Fibroblast of lung (primary cell): Measurements from ENCODE around the gene SCUBE3. TPM values are rescaled to one million over a fixed set of nuclear protein-coding genes. Genes with fewer than 3 reads are reported as not detected.

Experiments used
- DNase-seq, 2 donors: peaks; one replicate each; pipeline versions ENCODE4 v3.0.0 to v3.0.0-alpha.2; 2010; ENCODE audit warnings: low read depth in 2 of 2
- H2AFZ ChIP-seq: 2 replicates; pipeline ENCODE4 v1.5.1; 2012; ENCODE audit warnings: low read length, control low read depth, inconsistent platforms
- H3K27ac ChIP-seq: 2 replicates; pipeline ENCODE4 v1.5.1; 2011; ENCODE audit warnings: low read length, control low read depth; ENCODE audit not compliant: insufficient read depth
- H3K27me3 ChIP-seq: 2 replicates; pipeline ENCODE4 v1.5.1; 2011; ENCODE audit warnings: mild to moderate bottlenecking, low read length; ENCODE audit not compliant: control insufficient read depth, insufficient read depth
- H3K36me3 ChIP-seq: 2 replicates; pipeline ENCODE4 v1.5.1; 2011; ENCODE audit warnings: low read length; ENCODE audit not compliant: control insufficient read depth, insufficient read depth
- H3K4me1 ChIP-seq: 2 replicates; pipeline ENCODE4 v1.5.1; 2011; ENCODE audit warnings: low read length; ENCODE audit not compliant: control insufficient read depth, insufficient read depth; ENCODE audit errors: extremely low read depth
- H3K4me2 ChIP-seq: 2 replicates; pipeline ENCODE4 v1.5.1; 2011; ENCODE audit warnings: low read length, control low read depth; ENCODE audit not compliant: insufficient read depth; ENCODE audit errors: extremely low read depth
- H3K4me3 ChIP-seq, 4 experiments: fragments of 200-600 bp in 1 of 4; sonication (generic) in 1 of 4; replicated peaks in 1 of 4; 2 replicates each; pipeline ENCODE4 v1.5.1; 2011 to 2016; ENCODE audit warnings: low read length in 4 of 4, low read depth in 3 of 4, mild to moderate bottlenecking in 3 of 4, control low read depth in 2 of 4, inconsistent platforms in 1 of 4, mixed read lengths in 1 of 4; ENCODE audit not compliant: insufficient read depth in 1 of 4; ENCODE audit errors: control extremely low read depth in 1 of 4
- H3K79me2 ChIP-seq: 2 replicates; pipeline ENCODE4 v1.5.1; 2012; ENCODE audit warnings: mild to moderate bottlenecking, low read length, inconsistent platforms; ENCODE audit not compliant: control insufficient read depth, insufficient read depth
- H3K9ac ChIP-seq: 2 replicates; pipeline ENCODE4 v1.5.1; 2011; ENCODE audit warnings: mild to moderate bottlenecking, low read length, control low read depth; ENCODE audit not compliant: insufficient read depth
- H3K9me3 ChIP-seq: 2 replicates; pipeline ENCODE4 v1.5.1; 2012; ENCODE audit warnings: low read depth, low read length; ENCODE audit not compliant: control insufficient read depth, insufficient read depth
- H4K20me1 ChIP-seq: 2 replicates; pipeline ENCODE4 v1.5.1; 2011; ENCODE audit warnings: low read length; ENCODE audit not compliant: control insufficient read depth, insufficient read depth; ENCODE audit errors: extremely low read depth
- EZH2 ChIP-seq: IDR thresholded peaks from 2 replicates; pipeline ENCODE4 v1.5.1; 2012; ENCODE audit warnings: low read length, control low read depth, mild to moderate bottlenecking; ENCODE audit errors: missing control alignments
- polyA plus RNA-seq, 2 donors: library from polyadenylated mRNA; depleted of rRNA in 1 of 2; stranded (reverse) in 1 of 2; unstranded in 1 of 2; fragments of >200 nt; gene quantifications; 2 replicates each; pipeline ENCODE4 v1.2.1, GENCODE V29; 2011 to 2012; ENCODE audit warnings: missing spikeins in 1 of 2
- total RNA-seq: library from RNA; depleted of rRNA; stranded (reverse); fragments of >200 nt; gene quantifications from 2 replicates; pipeline ENCODE4 v1.2.1, GENCODE V29; 2014
- TF ChIP-seq, protein P1 (sequence below), 2 donors: IDR thresholded peaks in 1 of 2; conservative IDR thresholded peaks in 1 of 2; 1 replicate in 1 of 2; 2 replicates in 1 of 2; pipeline ENCODE4 v1.5.1; 2011 to 2012; ENCODE audit warnings: low read length in 2 of 2, control low read depth in 1 of 2, inconsistent platforms in 1 of 2, low read depth in 1 of 2, mild to moderate bottlenecking in 1 of 2

SCUBE3 gene
- total and polyA plus RNA-seq, 2 donors (not counting 1 experiment from before 2014, with no cell fraction given), result under 0.01 to 1.2 TPM

DNA sequence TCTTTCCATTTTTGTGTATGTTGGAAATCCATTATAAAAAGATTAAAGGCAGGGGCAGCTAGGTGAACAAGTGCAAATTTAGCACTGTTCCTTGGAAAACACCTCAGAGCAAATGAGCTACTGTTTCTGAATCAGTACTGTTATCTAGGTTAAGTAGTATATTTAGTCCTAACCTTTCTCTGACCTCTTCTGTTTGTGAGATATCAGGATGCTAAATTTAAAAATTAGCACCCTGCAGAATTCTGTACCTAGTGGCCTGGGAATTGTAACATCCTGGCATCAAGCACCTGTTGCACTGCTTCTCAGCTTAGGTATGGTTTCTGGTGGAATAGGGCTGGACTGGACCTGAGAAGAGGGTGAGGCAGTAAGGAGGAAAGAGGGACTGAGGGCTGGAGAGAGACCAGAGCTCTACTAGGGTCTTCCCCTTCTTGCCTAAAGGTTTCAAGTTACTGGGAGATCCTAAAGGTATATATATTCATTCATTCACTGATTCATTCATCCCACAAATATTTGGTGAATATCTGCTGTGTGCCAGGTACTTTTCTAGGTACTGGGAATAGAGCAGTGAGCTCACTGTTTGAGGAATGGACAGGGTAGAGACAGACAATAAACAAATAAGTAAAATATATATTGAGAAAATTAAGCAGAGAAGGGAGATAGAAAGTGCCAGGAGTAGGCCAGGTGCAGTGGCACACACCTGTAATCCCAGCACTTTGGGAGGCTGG is 51.0 kb downstream of the SCUBE3 start:
- no peak overlapping the region for H3K4me3 ChIP-seq
- no peak for DNase-seq
- no peaks in the 10 kb centered on the region for H3K9me3 ChIP-seq
- TF ChIP-seq, protein P1, sequence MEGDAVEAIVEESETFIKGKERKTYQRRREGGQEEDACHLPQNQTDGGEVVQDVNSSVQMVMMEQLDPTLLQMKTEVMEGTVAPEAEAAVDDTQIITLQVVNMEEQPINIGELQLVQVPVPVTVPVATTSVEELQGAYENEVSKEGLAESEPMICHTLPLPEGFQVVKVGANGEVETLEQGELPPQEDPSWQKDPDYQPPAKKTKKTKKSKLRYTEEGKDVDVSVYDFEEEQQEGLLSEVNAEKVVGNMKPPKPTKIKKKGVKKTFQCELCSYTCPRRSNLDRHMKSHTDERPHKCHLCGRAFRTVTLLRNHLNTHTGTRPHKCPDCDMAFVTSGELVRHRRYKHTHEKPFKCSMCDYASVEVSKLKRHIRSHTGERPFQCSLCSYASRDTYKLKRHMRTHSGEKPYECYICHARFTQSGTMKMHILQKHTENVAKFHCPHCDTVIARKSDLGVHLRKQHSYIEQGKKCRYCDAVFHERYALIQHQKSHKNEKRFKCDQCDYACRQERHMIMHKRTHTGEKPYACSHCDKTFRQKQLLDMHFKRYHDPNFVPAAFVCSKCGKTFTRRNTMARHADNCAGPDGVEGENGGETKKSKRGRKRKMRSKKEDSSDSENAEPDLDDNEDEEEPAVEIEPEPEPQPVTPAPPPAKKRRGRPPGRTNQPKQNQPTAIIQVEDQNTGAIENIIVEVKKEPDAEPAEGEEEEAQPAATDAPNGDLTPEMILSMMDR (conservative IDR thresholded peaks at IDR 0.05 in 1 of 2, IDR thresholded peaks at IDR 0.05 in 1 of 2; ENCODE audit: low read depth in 1 of 2, low read length in 2 of 2), result no peak
- TF ChIP-seq EZH2, result no peak
- no peaks in the 10 kb centered on the region for H3K36me3 ChIP-seq
- H2AFZ ChIP-seq, result no peak overlapping the region
- H4K20me1 ChIP-seq, result no peaks in the 10 kb centered on the region
- H3K4me1 ChIP-seq, result no peaks in the 10 kb centered on the region
- H3K4me2 ChIP-seq, result no peak overlapping the region
- H3K79me2 ChIP-seq, result peaks cover 4% of the 10 kb centered on the region
- no peak overlapping the region for H3K27ac ChIP-seq
- no peaks in the 10 kb centered on the region for H3K27me3 ChIP-seq
- H3K9ac ChIP-seq, result no peak overlapping the region

DNA sequence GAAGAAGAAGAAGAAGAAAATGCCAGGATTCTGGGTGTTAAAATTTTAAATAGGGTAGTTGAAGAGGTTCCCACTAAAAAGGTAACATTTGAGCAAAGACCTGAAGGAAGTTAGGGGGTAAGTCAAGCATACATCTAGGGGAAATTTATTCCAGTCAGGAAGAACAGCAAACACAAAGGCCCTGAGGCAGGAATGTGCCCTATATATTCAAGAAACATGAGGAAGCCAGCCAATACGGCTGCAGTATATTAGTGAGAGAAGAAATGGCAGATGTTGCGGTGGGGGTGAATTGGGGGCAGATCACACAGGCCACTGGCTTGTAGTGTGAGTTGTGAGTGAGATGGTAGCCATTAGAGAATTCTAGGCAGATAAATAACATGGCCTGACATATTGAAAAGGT is 51.8 kb downstream of the SCUBE3 start:
- DNase-seq, result no peak

DNA sequence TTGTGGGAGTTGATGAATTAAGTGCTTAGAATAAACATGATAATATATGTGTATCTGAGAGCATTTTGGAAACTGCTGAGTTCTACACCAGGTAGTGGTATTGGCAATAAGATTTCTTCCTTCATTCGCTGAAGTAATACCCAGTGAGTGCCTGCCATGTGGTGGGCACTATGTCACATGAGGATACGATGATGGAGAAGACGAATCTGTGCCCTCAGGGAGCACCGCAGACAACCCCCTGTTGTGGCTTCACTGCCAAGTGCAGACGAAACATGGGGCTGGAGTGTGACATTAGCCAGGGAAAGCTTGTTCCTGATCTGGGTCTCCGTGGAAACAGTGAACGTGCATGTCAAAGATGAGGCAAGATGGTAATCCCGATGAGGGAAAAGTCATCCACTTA is 53.7 kb downstream of the SCUBE3 start:
- no peak overlapping the region for H2AFZ ChIP-seq
- no peaks in the 10 kb centered on the region for H3K79me2 ChIP-seq
- no peaks in the 10 kb centered on the region for H3K36me3 ChIP-seq
- DNase-seq, result no peak
- H3K4me1 ChIP-seq, result no peaks in the 10 kb centered on the region
- H3K4me3 ChIP-seq, result no peak overlapping the region
- no peak for TF ChIP-seq EZH2
- H3K9ac ChIP-seq, result no peak overlapping the region
- no peaks in the 10 kb centered on the region for H4K20me1 ChIP-seq
- H3K9me3 ChIP-seq, result no peaks in the 10 kb centered on the region
- H3K27me3 ChIP-seq, result no peaks in the 10 kb centered on the region
- H3K4me2 ChIP-seq, result no peak overlapping the region
- H3K27ac ChIP-seq, result no peak overlapping the region

More for the DNA sequence above, 51.8 kb downstream of the SCUBE3 start:
- Histone ChIP-seq H3K27ac (no peak overlapping the region), H3K79me2 (no peaks in the 10 kb centered on the region), H3K27me3 (no peaks in the 10 kb centered on the region), H3K9me3 (no peaks in the 10 kb centered on the region), H3K36me3 (no peaks in the 10 kb centered on the region), H2AFZ (no peak overlapping the region), H4K20me1 (no peaks in the 10 kb centered on the region), H3K4me1 (no peaks in the 10 kb centered on the region), H3K9ac (no peak overlapping the region), H3K4me3 (no peak overlapping the region), H3K4me2 (no peak overlapping the region)
- TF ChIP-seq, protein P1 (conservative IDR thresholded peaks at IDR 0.05 in 1 of 2, IDR thresholded peaks at IDR 0.05 in 1 of 2; ENCODE audit: low read depth in 1 of 2, low read length in 2 of 2), result no peak
- TF ChIP-seq EZH2, result no peak
